H1 (cell line): Measurements from ENCODE around the gene DVL1. TPM values are rescaled to one million over a fixed set of nuclear protein-coding genes. Genes with fewer than 3 reads are reported as not detected.

Experiments used
- CTCF ChIA-PET: fragments of 300-600 bp; sonication (Branson Sonifier 250); formaldehyde crosslinking; loops from one replicate; lab custom pipeline; 2021; ENCODE audit not compliant: partially characterized antibody; lab: Charles Lee
- POLR2A ChIA-PET: fragments of 300-600 bp; sonication (Branson Sonifier 250); formaldehyde crosslinking; loops from one replicate; lab custom pipeline; 2021; ENCODE audit warnings: inconsistent platforms; ENCODE audit not compliant: partially characterized antibody; lab: Charles Lee
- DNase-seq, 2 experiments: peaks; one replicate each; pipeline versions ENCODE4 v3.0.0 to v3.0.0-alpha.2; 2010 to 2022; ENCODE audit warnings: low spot score in 2 of 2, low read depth in 1 of 2, mixed read lengths in 1 of 2
- FAIRE-seq: peaks from 2 replicates; lab custom pipeline; 2011; peaks lifted over from hg19 to GRCh38; lab: Jason Lieb, UNC
- H2AFZ ChIP-seq: 2 replicates; pipeline ENCODE4 v1.8.1; 2012; ENCODE audit warnings: low read length, inconsistent platforms
- H2AK5ac ChIP-seq: 2 replicates; pipeline ENCODE4 v1.6.1; 2013; ENCODE audit warnings: low read depth, low read length
- H2BK120ac ChIP-seq: replicated peaks from 2 replicates; pipeline ENCODE3; 2013; ENCODE audit warnings: low read depth, low read length, inconsistent platforms
- H2BK12ac ChIP-seq: 2 replicates; pipeline ENCODE4 v1.6.1; 2013; ENCODE audit warnings: low read depth, low read length
- H2BK15ac ChIP-seq: 2 replicates; pipeline ENCODE4 v1.6.1; 2013; ENCODE audit warnings: low read length
- H2BK20ac ChIP-seq: 2 replicates; pipeline ENCODE4 v1.6.1; 2013; ENCODE audit warnings: low read length
- H2BK5ac ChIP-seq: 2 replicates; pipeline ENCODE4 v1.6.1; 2013; ENCODE audit warnings: low read depth, low read length
- H3K14ac ChIP-seq: 2 replicates; pipeline ENCODE4 v1.6.1; 2013; ENCODE audit warnings: inconsistent platforms; ENCODE audit not compliant: insufficient read length
- H3K18ac ChIP-seq: 2 replicates; pipeline ENCODE4 v1.6.1; 2013; ENCODE audit warnings: low read length; ENCODE audit errors: extremely low read depth
- H3K23ac ChIP-seq: 2 replicates; pipeline ENCODE4 v1.6.1; 2013; ENCODE audit warnings: inconsistent platforms; ENCODE audit not compliant: insufficient read length
- H3K23me2 ChIP-seq: 2 replicates; pipeline ENCODE4 v1.6.1; 2013; ENCODE audit warnings: low read depth, low read length
- H3K27ac ChIP-seq: 2 replicates; pipeline ENCODE4 v1.6.1; 2011; ENCODE audit warnings: low read depth, low read length, inconsistent platforms
- H3K27me3 ChIP-seq, 4 experiments: replicated peaks in 1 of 4; 1 replicate in 1 of 4; 2 replicates in 3 of 4; pipeline versions ENCODE4 v1.6.1 to v1.8.1; 2011 to 2013; ENCODE audit warnings: low read length in 3 of 4, mild to moderate bottlenecking in 3 of 4, inconsistent platforms in 2 of 4, mixed read lengths in 2 of 4, moderate library complexity in 1 of 4; ENCODE audit not compliant: control insufficient read depth in 3 of 4, insufficient read depth in 3 of 4; ENCODE audit errors: extremely low read depth in 1 of 4
- H3K36me3 ChIP-seq, 4 experiments: 2 replicates each; pipeline versions ENCODE4 v1.6.1 to v1.8.1; 2011 to 2013; ENCODE audit warnings: mild to moderate bottlenecking in 4 of 4, low read length in 3 of 4, moderate library complexity in 2 of 4, control low read depth in 1 of 4, inconsistent platforms in 1 of 4; ENCODE audit not compliant: insufficient read depth in 4 of 4, control insufficient read depth in 2 of 4
- H3K4ac ChIP-seq: replicated peaks from 2 replicates; pipeline ENCODE3; 2013; ENCODE audit warnings: low read length, low read depth, mixed read lengths, inconsistent platforms; ENCODE audit not compliant: insufficient read length
- H3K4me1 ChIP-seq, 4 experiments: replicated peaks in 1 of 4; 1 replicate in 1 of 4; 2 replicates in 3 of 4; pipeline versions ENCODE4 v1.6.1 to v1.8.1; 2011 to 2013; ENCODE audit warnings: low read length in 3 of 4, inconsistent platforms in 2 of 4, mixed read lengths in 1 of 4; ENCODE audit not compliant: insufficient read depth in 4 of 4, control insufficient read depth in 3 of 4
- H3K4me2 ChIP-seq, 2 experiments: 2 replicates each; pipeline versions ENCODE4 v1.6.1 to v1.8.1; 2011 to 2013; ENCODE audit warnings: low read depth in 2 of 2, low read length in 2 of 2, control low read depth in 1 of 2, inconsistent platforms in 1 of 2, mild to moderate bottlenecking in 1 of 2; ENCODE audit not compliant: insufficient read depth in 1 of 2
- H3K4me3 ChIP-seq, 4 experiments: fragments of 200-600, 300-600 bp in 1 of 4; sonication (generic), shearing (Covaris generic), sonication (Bioruptor Twin) in 1 of 4; 2 replicates each; pipeline versions ENCODE4 v1.5.1 to v1.8.1; 2011 to 2016; ENCODE audit warnings: low read length in 4 of 4, low read depth in 3 of 4, control low read depth in 2 of 4, inconsistent platforms in 2 of 4, mild to moderate bottlenecking in 2 of 4, mixed read lengths in 1 of 4, moderate library complexity in 1 of 4; ENCODE audit not compliant: insufficient read depth in 2 of 4; ENCODE audit errors: extremely low read depth in 1 of 4
- H3K56ac ChIP-seq: replicated peaks from 2 replicates; pipeline ENCODE3; 2013; ENCODE audit warnings: low read depth, mild to moderate bottlenecking, mixed read lengths, low read length, inconsistent platforms; ENCODE audit not compliant: insufficient read length
- H3K79me1 ChIP-seq: 2 replicates; pipeline ENCODE4 v1.6.1; 2013; ENCODE audit warnings: low read depth, low read length, control low read depth
- H3K79me2 ChIP-seq, 2 experiments: 2 replicates each; pipeline versions ENCODE4 v1.6.1 to v1.8.1; 2012 to 2013; ENCODE audit warnings: low read length in 2 of 2, mild to moderate bottlenecking in 2 of 2, inconsistent platforms in 1 of 2; ENCODE audit not compliant: insufficient read depth in 2 of 2, control insufficient read depth in 1 of 2
- H3K9ac ChIP-seq, 4 experiments: replicated peaks in 1 of 4; 1 replicate in 1 of 4; 2 replicates in 3 of 4; pipeline versions ENCODE4 v1.6.1 to v1.8.1; 2011 to 2013; ENCODE audit warnings: low read depth in 3 of 4, low read length in 3 of 4, control low read depth in 2 of 4, mild to moderate bottlenecking in 2 of 4, moderate library complexity in 2 of 4, inconsistent platforms in 1 of 4; ENCODE audit errors: extremely low read depth in 1 of 4
- H3K9me3 ChIP-seq, 2 experiments: 2 replicates each; pipeline versions ENCODE4 v1.6.1 to v1.8.1; 2012 to 2013; ENCODE audit warnings: mild to moderate bottlenecking in 2 of 2, moderate library complexity in 2 of 2, control low read depth in 1 of 2, inconsistent platforms in 1 of 2, low read depth in 1 of 2, low read length in 1 of 2, mixed read lengths in 1 of 2; ENCODE audit not compliant: insufficient read depth in 2 of 2
- H4K20me1 ChIP-seq, 2 experiments: replicated peaks in 1 of 2; 2 replicates each; pipeline versions ENCODE3 to v1.8.1; 2011 to 2013; ENCODE audit warnings: inconsistent platforms in 2 of 2, low read length in 2 of 2, mild to moderate bottlenecking in 1 of 2; ENCODE audit not compliant: insufficient read depth in 2 of 2, control insufficient read depth in 1 of 2
- H4K5ac ChIP-seq: 2 replicates; pipeline ENCODE4 v1.6.1; 2013; ENCODE audit warnings: low read length, low read depth, mixed read lengths, inconsistent platforms; ENCODE audit not compliant: insufficient read length
- H4K8ac ChIP-seq: 2 replicates; pipeline ENCODE4 v1.8.0; 2013; ENCODE audit warnings: mild to moderate bottlenecking, moderate library complexity, low read length, inconsistent platforms; ENCODE audit not compliant: insufficient read depth; ENCODE audit errors: extremely low read depth
- H4K91ac ChIP-seq: replicated peaks from 2 replicates; pipeline ENCODE3; 2013; ENCODE audit warnings: low read length, mixed read lengths, inconsistent platforms; ENCODE audit not compliant: insufficient read length
- CBX8 ChIP-seq: fragments of 300-800, 300-1000 bp; sonication (generic); IDR thresholded peaks from 2 replicates; pipeline ENCODE4 v1.7.1; 2016; ENCODE audit warnings: low read depth, low read length, borderline replicate concordance
- CEBPB ChIP-seq: IDR thresholded peaks from 2 replicates; pipeline ENCODE4 v1.6.1; 2012; ENCODE audit warnings: low read depth, low read length
- SRF ChIP-seq: IDR thresholded peaks from 2 replicates; pipeline ENCODE4 v1.6.1; 2011; ENCODE audit warnings: mild to moderate bottlenecking, low read depth, low read length, moderate library complexity
- WGBS, 2 experiments: shearing (Covaris generic) in 1 of 2; methylation state at CpG; one replicate each; pipeline versions ENCODE4 v1.1.6 to v1.1.7; 2013 to 2015; ENCODE audit warnings: low lambda C conversion rate in 2 of 2, mixed read lengths in 2 of 2, inconsistent platforms in 1 of 2, low coverage in 1 of 2, missing lambda C conversion rate in 1 of 2; ENCODE audit not compliant: insufficient replicate concordance in 2 of 2, insufficient coverage in 1 of 2, insufficient read length in 1 of 2; ENCODE audit errors: extremely low coverage in 1 of 2, missing lambda C conversion rate in 1 of 2; 5-methylcytosine and 5-hydroxymethylcytosine counted together
- polyA plus RNA-seq, 7 experiments: library from polyadenylated mRNA; depleted of rRNA in 3 of 7; stranded (reverse) in 5 of 7; unstranded in 2 of 7; fragments of >200 nt in 5 of 7; fragments of 200-250 nt in 2 of 7; gene quantifications; 1 replicate in 5 of 7; 2 replicates in 1 of 7; 4 replicates in 1 of 7; pipeline versions ENCODE4 v1.2.1 to v1.2.3, GENCODE V29; 2011 to 2013; ENCODE audit warnings: missing spikeins in 2 of 7, mixed read lengths in 2 of 7
- total RNA-seq: library from RNA; stranded (reverse); fragmentation: NEBNext Ultra II Directional; extraction: Animal tissue kit (Norgen Biotek cat#: 25700); gene quantifications from 2 replicates; pipeline ENCODE4 v1.2.1, GENCODE V29; 2021
- TF ChIP-seq, protein P1 (sequence below): IDR thresholded peaks from 2 replicates; pipeline ENCODE4 v1.6.1; 2012; ENCODE audit warnings: inconsistent platforms
- TF ChIP-seq, protein P2 (sequence below): IDR thresholded peaks from 2 replicates; pipeline ENCODE4 v1.6.1; 2011; ENCODE audit warnings: low read depth, mild to moderate bottlenecking, low read length; ENCODE audit not compliant: insufficient read depth

Gene DVL1
- total and polyA plus RNA-seq, 2 of the 8 experiments (the other 6 are each of a cell fraction or from before 2014, with no cell fraction given) = 39.4 to 58.9 TPM

DNA sequence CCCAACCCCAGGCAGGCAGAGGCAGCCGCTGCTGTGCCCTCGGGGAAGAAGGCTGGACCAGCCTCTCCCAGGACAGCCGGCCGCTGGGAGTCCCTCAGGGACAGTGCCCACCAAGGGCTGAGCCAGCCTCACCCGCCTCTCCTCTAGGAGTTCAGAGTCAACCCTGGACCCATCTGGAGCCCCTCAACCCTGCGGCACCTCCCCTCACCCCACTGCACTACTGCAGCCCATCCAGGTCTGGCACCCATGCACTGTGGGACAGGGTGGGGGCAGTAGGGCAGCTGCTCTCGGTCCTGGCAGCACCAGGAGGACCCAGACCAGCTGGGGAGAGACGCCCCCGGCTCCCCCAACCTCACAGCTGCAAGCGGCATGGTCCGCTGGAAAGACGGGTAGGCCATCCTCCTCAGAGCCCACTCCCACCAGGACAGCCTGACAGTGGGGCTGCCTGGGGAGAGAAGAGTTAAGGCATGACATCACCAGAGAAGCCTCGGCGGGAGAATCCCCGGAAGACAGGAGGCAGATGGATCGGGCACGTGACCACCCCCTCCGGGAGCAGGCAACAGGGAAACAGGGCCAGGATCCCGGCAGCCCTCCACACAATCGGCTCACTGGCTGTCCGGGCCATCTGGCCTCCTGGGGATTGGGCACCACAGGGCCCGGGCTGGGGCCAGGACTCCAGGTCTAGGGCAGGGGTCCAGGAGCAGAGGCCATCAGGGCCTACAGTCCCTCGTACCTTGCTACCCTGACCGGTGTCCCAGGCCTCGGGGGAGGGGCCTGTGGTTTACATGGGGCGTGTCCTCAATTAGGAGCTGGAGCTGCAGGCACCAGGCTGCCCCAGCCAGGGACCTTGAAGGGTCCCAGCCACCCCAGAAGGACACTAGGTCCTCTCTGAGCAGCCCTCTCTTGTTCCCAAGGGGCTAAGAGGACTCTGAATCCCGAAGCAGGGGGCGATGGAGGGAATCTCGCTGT lies 44.6 kb downstream of the DVL1 start:
- H2BK12ac ChIP-seq = no peak overlapping the region
- FAIRE-seq (no peak), DNase-seq (peak in 1 of 2 experiments; percentile 83)
- H3K23me2 ChIP-seq = peaks cover 21% of the 10 kb centered on the region; the same call in 1 of the 2 replicates
- peak overlapping the region; percentile 61; the same call in 1 of the 2 replicates for H2BK15ac ChIP-seq
- H2AFZ ChIP-seq = no peak overlapping the region
- H3K9ac ChIP-seq = peak overlapping the region in 2 of 4 experiments; percentile 25 to 26; a peak in 2 of 7 replicates
- no peak overlapping the region for H3K4ac ChIP-seq
- peak overlapping the region in 2 of 4 experiments; percentile 14 to 38; a peak in 2 of 8 replicates for H3K4me3 ChIP-seq
- H2BK5ac ChIP-seq = peak overlapping the region; percentile 78; the same call in 1 of the 2 replicates
- H3K23ac ChIP-seq = no peak overlapping the region
- peak overlapping the region; percentile 81 for H4K91ac ChIP-seq
- H3K18ac ChIP-seq = peak overlapping the region; percentile 78
- ChIA-PET CTCF (interaction anchor here (0.7 to 2.1 kb wide), 5 partner anchors 8 to 123 kb away, joined by 3 to 17 read pairs (median 3); no protein-coding TSS in a partner anchor), POLR2A (interaction anchor here (0.6 to 1.5 kb wide), 9 partner anchors 10 to 71 kb away, joined by 3 to 6 read pairs (median 3); partner anchors contain the start of gene AURKAIP1)
- 54% methylated on average over 23 of the region's 29 CpGs; no CpG with 5 or more reads in 1 of the 2 experiments for WGBS, 2 experiments
- peaks cover 0 to 6% of the 10 kb centered on the region in 2 experiments; a peak in 1 of 4 replicates for H3K79me2 ChIP-seq
- no peaks in the 10 kb centered on the region for H3K36me3 ChIP-seq
- no peak overlapping the region for H3K56ac ChIP-seq
- H3K27me3 ChIP-seq = peaks cover 0 to 4% (median 1%) of the 10 kb centered on the region in 4 experiments; a peak in 1 of 7 replicates
- H2BK120ac ChIP-seq = peak overlapping the region; percentile 94
- peak overlapping the region; percentile 53; the same call in 1 of the 2 replicates for H2AK5ac ChIP-seq
- peak overlapping the region; percentile 59 to 60 for H3K4me2 ChIP-seq
- H3K79me1 ChIP-seq = peaks cover 4% of the 10 kb centered on the region; the same call in 1 of the 2 replicates
- H3K9me3 ChIP-seq = no peaks in the 10 kb centered on the region
- no peak overlapping the region for H3K14ac ChIP-seq
- H4K20me1 ChIP-seq = peaks cover 5 to 25% of the 10 kb centered on the region in 2 experiments
- H2BK20ac ChIP-seq = 0 out of 2 replicates have a peak overlapping the region, but pooled peaks have one; percentile 72
- H3K4me1 ChIP-seq = peaks cover 0 to 34% (median 28%) of the 10 kb centered on the region in 4 experiments; a peak in 6 of 7 replicates
- peak overlapping the region; percentile 38; the same call in 1 of the 2 replicates for H3K27ac ChIP-seq
- H4K5ac ChIP-seq = peak overlapping the region; percentile 66
- peak overlapping the region; percentile 96 for H4K8ac ChIP-seq
- TF ChIP-seq, protein P1, sequence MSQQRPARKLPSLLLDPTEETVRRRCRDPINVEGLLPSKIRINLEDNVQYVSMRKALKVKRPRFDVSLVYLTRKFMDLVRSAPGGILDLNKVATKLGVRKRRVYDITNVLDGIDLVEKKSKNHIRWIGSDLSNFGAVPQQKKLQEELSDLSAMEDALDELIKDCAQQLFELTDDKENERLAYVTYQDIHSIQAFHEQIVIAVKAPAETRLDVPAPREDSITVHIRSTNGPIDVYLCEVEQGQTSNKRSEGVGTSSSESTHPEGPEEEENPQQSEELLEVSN = peak; percentile 96
- TF ChIP-seq CEBPB = no peak
- TF ChIP-seq, protein P2, sequence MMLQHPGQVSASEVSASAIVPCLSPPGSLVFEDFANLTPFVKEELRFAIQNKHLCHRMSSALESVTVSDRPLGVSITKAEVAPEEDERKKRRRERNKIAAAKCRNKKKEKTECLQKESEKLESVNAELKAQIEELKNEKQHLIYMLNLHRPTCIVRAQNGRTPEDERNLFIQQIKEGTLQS = peak; percentile 71; the same call in 1 of the 2 replicates
- TF ChIP-seq CBX8 = no peak
- TF ChIP-seq SRF = no peak
